HG03045 (cell line): ENCODE data around the gene DDX54.
"Not testable (repeated sequence)": the region's sequence is repeated elsewhere in the genome, so short reads cannot be mapped to it uniquely, and the experiment has no call there.

Experiments used
- ATAC-seq: cut with Tn5 transposase; IDR thresholded peaks from one replicate; pipeline ENCODE4 v1.9.1; 2021; ENCODE audit warnings: mild to moderate bottlenecking, moderate library complexity; ENCODE audit not compliant: unreplicated experiment

Gene DDX54

DNA sequence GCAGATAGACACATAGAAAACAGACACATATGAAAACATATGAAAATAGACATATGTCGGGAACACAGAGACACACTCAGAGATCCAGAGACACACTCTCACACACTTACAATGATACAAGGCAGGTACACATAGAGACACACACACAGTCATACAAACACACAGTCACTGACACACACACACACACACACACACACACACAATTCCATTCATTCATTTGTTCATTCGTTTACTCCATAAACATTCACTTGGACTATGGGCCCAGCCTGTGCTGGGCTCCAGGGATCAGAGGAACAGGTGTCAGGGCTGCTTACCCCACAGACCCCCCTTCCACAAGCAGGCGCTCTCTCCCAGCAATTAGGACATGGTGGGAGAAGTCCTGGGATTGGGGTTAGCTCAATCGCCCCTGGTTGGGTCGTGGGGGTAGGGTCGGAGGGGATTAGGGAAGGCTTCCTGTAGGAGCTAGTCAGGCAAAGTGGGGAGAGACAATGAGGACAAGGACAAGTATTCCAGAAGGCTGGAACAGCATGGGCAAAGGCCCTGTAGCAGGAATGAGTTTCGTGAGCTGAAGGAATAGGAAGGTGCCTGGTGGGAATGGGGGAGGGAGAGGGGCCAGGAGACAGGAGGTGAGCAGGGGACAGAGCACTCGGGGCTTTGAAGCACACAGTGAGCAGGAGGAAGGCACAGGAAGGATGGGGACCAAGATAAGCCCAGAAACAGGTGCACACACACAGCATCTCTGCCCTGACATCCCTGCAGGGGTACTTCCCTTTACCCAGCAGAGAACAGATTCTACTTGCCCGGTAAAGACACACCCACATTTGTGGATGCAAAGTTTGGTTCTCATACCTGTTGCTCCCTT lies 56.2 kb downstream of the DDX54 start:
- no peak for ATAC-seq

DNA sequence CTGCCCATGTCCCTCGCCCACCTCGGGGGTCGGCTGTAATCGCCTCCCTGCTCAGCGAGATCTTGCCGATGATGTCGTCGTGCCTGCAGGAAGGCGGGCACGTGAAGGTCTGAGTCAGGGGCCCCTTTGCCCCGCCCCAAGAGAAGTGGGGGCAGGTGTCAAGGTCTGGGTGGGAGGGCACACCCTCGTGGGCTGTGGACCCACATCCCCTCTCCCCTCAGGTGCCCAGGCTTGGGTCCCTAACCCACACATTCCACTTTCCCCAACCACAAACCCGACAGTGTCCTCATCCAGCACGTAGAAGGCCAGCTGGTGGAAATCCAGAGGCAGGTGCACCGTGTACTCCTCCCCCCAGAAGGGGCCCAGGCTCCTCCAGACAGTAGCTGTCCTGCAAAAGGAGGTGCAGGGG lies 57.5 kb downstream of the DDX54 start:
- ATAC-seq: no peak

DNA sequence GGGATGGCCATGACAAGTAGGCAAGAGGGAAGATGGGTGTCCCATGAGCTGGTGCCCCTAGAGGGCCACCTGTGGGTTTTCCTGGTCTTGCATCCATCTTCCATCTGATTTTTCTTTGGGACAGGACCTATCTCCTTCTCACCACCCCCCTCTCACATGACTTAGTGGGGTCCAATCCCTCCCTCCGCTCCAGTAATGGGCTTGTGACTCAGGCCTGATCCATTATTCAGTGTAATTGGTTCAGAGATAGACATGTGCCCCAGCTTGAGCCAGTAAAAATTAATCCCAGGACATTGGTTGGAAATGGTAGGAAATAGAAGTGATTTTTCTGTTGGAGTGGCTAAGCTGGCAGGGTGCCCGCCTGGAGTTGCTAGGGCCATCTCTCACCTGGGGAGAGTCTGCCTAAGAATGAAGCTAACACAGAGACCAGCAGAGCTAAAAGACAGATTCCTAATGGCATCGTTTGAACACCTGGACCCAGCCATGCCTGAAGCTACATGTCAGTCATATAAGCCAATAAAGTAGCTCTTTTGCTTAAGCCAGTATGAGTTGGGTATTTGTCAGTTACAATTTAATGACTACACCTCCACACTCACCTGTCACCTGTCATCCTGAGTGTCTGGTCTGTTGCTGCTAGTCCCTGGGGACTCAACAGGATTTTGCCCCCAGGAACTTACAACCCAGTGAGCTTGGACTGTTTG lies 64.5 kb downstream of the DDX54 start:
- no peak for ATAC-seq

DNA sequence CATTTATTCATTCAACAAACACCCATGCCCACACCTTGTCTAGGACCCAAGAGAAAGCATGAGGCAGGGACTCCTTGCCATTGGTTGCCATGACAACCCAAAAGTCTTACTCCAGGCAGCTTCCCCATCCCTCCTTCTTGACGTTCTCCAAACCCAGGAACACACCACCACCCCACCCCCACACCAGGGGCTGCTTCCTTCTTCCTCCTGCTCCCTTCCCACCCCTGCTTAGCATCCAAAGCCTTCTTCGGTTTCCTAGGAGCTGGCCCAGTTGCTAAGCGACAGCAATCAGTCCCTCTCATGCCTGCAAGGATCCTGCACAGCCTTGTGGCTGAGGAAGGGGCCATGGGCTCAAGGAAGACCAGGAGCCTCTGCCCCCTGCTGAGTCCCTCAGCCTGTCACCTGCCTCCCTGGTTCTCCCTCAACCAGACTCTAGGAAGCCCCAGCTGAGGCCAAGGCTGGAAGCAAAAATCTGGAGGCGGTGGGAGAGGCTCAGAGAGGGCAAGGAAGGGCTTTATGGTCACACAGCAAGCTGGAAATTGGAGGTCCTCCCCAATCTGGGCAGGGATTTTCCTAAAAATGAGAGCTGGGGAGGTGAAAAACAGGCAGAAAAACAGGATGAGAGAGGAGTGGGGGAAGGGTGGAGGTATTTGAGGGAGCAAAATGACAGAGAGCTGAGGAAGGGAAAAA lies 65.2 kb downstream of the DDX54 start:
- no peak for ATAC-seq

DNA sequence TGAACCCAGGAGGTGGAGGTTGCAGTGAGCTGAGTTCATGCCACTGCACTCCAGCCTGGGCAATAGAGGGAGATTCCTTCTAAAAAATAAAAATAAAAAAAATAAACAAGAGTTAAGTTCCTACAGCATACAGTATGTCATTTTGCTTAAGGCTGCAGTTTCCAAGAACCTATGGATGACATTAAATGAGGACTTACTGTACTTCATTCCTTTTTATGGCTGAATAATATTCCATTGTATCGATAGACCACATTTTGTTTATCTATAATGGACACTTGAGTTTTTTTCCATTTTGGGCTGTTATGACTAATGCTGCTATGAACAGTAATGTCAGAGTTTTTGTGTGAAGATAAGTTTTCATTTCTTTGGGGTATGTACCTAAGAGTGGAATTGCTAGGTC lies 67.1 kb downstream of the DDX54 start:
- ATAC-seq: no peak

DNA sequence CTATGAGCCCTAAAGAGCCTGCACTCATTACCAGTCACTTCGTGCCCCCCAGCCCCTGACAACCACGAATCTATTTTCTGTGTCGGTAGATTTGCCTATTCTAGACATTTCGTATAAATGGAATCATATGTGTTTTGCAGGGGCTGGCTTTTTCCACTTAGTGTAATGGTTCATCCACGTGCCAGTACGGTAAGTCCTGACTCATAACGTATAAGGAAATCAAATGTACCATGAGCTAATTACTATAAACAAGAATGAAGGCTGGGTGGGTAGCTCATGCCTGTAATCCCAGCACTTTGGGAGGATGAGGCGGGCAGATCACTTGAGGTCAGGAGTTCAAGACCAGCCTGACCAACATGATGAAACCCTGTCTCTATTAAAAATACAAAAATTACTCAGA lies 67.6 kb downstream of the DDX54 start:
- ATAC-seq: not testable (repeated sequence)

DNA sequence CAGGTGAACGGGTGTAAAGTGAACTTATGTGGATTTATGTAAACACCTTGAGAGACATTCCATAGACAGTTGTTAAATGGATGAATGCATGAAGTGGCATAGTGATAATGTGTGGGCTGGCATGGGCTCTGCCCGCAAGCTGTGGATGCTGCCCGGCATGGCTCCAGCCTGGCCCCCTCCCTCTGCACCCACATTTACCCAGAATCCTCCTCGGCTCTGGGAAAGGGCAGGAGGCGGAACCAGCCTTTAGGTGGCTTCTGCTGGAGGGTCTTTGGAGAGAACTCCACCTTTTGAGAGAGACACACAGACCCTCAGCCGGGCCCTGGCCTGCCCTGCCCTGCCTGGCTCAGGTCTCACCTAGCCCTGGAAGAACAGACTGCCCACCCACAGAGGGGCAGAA lies 68.4 kb downstream of the DDX54 start:
- no peak for ATAC-seq

DNA sequence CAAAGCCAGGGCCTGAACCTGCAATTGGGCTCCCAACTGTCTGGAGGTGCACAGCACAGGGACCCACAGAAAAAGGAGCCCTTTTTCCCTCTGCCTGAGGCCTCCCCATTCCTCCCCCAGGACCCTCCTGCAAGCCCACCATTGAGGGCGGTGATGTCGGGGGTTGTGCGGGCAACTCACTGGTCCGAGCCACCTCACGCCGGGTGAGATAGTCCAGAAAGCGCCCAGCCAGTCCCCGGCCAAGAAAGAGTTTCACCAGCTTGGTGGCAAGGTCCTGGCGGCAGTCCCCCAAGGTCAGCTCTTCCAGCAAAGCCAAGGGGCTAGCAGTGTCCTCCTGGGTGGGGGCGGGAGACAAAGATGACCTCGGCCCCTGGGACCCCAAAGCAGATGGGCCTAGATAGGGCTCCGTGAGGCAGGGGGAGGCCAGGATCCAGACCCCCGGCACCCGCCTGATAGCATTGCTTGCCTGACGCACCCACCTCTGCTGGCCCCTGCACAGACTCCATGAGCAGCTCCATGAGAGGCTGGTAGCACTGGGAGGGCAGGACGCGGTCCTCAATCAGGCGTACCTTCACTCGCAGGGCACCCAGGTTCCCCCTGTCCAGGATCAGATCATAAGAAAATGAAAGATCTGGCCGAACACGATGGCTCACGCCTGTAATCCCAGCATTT lies 69.7 kb downstream of the DDX54 start:
- no peak for ATAC-seq

DNA sequence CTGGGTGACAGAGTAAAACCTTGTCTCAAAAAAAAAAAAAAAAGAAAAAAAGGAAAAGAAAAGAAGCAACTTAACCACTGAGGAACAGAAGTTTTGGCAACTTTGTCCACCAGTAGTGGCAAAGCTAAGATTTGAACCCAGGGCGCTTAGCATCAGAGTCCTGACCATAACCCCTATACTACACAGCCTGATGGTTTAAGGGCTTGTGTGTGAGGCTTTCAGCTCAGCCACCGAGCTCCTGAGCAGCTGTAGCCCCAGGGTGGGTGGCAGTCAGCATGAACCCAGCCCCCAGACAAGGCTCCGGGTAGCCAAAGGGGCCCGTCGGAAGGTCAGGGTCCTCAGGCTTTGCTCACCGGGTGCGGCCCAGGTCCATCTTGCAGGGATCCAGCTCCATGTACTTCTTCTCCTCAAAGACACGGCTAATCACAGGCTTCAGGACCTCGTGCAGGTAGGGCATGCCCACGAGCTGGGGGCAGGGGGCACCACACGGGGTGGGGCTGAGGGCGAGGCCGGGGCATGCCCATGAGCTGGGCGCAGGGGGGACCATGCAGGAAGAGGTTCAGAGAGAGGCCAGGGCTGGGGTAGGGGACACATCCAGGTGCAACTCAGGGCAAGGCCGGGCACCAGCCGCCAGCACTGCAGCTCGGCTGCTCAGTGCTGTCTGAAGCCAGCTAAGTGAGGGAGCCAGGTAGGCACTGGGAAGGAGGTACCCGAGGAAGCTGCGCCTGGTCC lies 70.7 kb downstream of the DDX54 start:
- no peak for ATAC-seq

DNA sequence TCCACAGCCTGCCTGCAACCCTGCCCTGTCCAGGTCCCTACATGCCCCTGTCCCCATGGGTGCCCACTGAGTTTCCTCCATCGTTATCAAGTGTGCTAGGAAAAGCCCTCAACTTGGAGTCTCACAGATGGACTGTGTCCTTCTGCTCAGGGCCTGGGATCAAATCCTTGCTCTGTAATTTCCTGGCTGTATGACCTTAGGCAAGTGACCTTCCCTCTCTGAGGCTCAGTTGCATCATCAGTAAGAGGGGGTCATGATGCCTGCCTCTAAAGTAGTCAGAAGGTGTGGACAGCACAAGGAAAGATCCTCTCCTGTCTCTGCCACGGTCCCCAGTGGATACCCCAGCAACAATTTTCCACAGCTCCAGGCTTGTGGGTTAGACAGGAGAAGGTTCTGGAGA lies 71.9 kb downstream of the DDX54 start:
- ATAC-seq: no peak

DNA sequence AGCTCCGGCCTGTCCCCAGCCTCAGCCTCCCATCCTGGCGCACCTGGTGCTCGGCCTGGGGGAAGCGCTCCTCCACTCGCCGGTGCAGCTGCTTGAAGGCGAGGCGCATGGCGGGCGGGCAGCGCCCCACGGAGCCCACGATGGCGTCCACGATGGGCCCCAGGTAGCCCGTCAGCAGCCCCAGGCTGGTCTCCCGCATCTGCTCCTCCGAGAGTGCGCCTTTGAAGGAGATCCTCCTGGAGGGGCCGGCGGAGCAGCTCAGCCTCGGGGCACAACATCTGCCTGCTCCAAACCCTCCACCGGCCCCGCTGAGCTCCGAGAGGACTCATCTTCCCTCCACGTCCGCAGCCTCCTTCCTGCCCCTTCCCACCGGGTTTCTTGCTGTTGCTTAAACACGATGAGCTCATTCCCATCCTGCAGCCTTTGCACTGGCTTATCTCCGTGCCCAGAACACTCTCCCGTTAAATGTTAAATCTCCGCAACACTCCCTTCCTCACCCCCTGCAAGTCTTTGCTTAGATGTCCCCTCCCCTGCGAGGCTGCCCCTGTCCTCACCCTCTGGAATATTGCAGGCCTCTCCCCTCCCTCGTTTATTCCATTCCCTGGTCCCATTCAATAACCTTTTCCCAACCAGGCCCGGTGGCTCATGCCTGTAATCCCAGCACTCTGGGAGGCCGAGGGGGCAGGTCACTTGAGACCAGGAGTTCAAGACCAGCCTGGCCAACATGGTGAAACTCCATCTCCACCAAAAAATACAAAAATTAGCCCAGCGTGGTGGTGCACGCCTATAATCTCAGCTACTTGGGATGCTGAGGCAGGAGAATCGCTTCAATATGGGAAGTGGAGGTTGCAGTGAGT lies 73.0 kb downstream of the DDX54 start:
- ATAC-seq: no peak

DNA sequence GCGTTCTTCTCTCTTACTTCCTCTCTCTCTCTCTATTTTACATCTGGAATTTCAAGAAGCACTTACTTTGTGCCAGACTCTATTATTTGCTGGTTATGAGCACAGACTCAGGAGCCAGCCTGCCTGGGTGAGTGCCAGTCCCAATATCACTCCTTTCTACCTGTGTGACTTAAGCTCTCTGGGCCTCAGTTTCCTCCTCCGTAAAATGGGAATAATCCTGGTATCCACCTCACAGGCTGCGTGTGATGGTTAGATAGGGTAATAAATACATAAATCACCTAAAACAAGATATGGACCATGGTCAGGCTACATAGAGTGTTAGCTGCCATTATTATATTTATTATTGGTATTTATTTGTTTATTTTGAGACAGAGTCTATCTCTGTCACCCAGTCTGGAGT lies 74.0 kb downstream of the DDX54 start:
- no peak for ATAC-seq

DNA sequence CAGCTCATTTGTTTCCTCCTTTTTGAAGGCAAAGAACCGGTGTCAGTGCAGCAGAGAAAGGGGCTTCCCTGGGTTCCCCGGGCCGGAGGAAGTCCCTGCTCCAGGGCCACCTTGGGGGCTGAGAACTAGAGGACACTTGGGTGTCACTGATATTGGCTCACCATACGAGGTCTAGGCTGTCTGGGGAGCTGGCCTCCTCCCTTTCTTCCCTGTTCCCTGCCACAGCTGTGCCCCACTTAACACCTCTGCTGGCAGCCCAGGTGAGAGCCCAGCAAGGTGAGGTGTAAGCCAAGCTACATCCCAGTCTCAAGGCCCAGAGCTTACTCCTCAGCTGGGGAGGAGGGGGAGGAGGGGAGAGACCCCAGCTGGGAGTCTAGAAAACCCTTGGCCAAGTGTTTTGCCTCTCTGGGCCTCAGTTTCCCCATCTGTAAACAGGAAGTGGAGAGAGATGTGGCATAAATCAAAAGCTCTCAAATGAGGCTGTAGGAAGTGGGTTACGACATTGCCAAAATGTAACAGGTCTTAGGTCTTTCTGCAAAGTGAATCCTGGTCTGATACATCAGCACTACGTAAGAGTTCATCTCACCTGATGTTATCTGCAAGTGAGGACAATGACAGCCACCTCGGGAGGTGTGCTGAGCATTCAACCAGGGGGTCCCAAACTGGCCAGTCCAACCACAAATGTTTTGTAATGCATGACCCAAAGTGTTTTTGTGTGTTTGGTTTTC lies 75.2 kb downstream of the DDX54 start:
- ATAC-seq: no peak

DNA sequence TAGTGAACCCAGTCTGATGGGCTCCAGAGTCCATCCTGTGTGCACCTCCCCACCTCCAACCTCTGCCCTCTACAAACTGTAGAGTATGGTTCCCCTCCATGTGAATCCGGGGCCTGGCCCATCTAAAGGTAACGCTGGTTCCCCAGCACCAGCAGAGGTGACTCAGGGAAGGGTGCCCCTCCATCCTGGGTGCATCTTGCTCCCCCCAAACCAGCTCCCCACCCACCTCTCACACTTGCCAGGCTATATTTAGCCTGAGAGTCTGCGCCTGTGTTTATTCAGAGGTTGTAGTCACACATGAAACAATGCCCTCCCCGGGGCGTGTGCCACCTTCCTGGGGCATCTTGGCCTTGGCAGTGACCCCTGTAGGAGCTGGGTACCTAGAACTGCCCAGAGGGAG lies 75.9 kb downstream of the DDX54 start:
- ATAC-seq: no peak

DNA sequence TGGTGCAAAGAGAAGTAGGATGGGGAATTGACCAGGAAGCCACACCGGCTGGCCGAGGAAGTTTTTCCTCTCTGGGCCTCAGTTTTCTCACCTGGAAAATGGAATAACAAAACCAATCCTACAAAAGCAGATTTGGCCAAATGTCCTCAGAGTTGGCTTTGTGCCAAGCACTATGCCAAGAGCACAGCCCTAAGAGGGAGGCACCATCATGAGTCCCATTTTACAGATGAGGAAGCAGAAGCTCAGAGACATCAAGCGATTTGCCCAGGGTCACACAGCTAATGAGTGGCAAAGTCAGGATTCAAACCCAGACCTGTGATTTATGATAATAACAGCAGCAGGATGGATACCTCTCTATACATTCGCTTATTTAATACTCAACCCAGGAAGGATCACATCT lies 77.0 kb downstream of the DDX54 start:
- ATAC-seq: no peak
